BLaER1 (cell line): ENCODE results near the gene BICD2.
A peak's percentile ranks its signal among the peaks of the same experiment; 100 is the strongest.
"Not testable (repeated sequence)": the region's sequence is repeated elsewhere in the genome, so short reads cannot be mapped to it uniquely, and the experiment has no call there.

Source experiments
- H3K27ac ChIP-seq: shearing (Covaris generic); formaldehyde crosslinking; 2 replicates; pipeline ENCODE4 v1.8.1; 2022
- H3K27me3 ChIP-seq: shearing (Covaris generic); formaldehyde crosslinking; 2 replicates; pipeline ENCODE4 v1.8.1; 2022
- H3K36me3 ChIP-seq: shearing (Covaris generic); formaldehyde crosslinking; 2 replicates; pipeline ENCODE4 v1.8.1; 2022
- H3K4me1 ChIP-seq: shearing (Covaris generic); formaldehyde crosslinking; 2 replicates; pipeline ENCODE4 v1.8.1; 2022
- H3K4me2 ChIP-seq: shearing (Covaris generic); formaldehyde crosslinking; 2 replicates; pipeline ENCODE4 v1.8.1; 2022
- H3K4me3 ChIP-seq: shearing (Covaris generic); formaldehyde crosslinking; 2 replicates; pipeline ENCODE4 v1.8.1; 2022
- H3K9ac ChIP-seq: shearing (Covaris generic); formaldehyde crosslinking; 2 replicates; pipeline ENCODE4 v1.8.1; 2022
- H3K9me3 ChIP-seq: shearing (Covaris generic); formaldehyde crosslinking; 2 replicates; pipeline ENCODE4 v1.8.1; 2022
- H4K20me1 ChIP-seq: shearing (Covaris generic); formaldehyde crosslinking; 2 replicates; pipeline ENCODE4 v1.8.1; 2022
- Cebpa-rat ChIP-seq: shearing (Covaris generic); IDR thresholded peaks from 2 replicates; pipeline ENCODE4 v1.8.1; 2022

BICD2 gene

GRCh38 chr9:92771309-92771708 is 6.7 kb upstream of the BICD2 start:
- no peak overlapping the region for H3K4me3 ChIP-seq
- peaks cover 36% of the 10 kb centered on the region for H3K4me1 ChIP-seq
- no peaks in the 10 kb centered on the region for H4K20me1 ChIP-seq
- H3K9me3 ChIP-seq: no peaks in the 10 kb centered on the region
- peak overlapping the region; percentile 63 for H3K4me2 ChIP-seq
- TF ChIP-seq Cebpa-rat: no peak
- H3K27me3 ChIP-seq: no peaks in the 10 kb centered on the region
- H3K36me3 ChIP-seq: no peaks in the 10 kb centered on the region
- H3K27ac ChIP-seq: peak overlapping the region; percentile 61
- no peak overlapping the region for H3K9ac ChIP-seq

GRCh38 chr9:92770360-92770995 is 5.8 kb upstream of the BICD2 start:
- Histone ChIP-seq H3K4me3 (no peak overlapping the region), H3K9ac (peak overlapping the region; percentile 46; the same call in 1 of the 2 replicates), H3K36me3 (no peaks in the 10 kb centered on the region), H4K20me1 (no peaks in the 10 kb centered on the region), H3K4me1 (peaks cover 39% of the 10 kb centered on the region), H3K9me3 (no peaks in the 10 kb centered on the region), H3K27ac (peak overlapping the region; percentile 61), H3K27me3 (no peaks in the 10 kb centered on the region), H3K4me2 (peak overlapping the region; percentile 63)
- TF ChIP-seq Cebpa-rat: no peak

GRCh38 chr9:92769990-92770359 is 5.3 kb upstream of the BICD2 start:
- Histone ChIP-seq H3K4me3 (no peak overlapping the region), H3K9me3 (no peaks in the 10 kb centered on the region), H3K27ac (peak overlapping the region; percentile 61), H3K36me3 (no peaks in the 10 kb centered on the region), H3K27me3 (no peaks in the 10 kb centered on the region), H3K9ac (0 out of 2 replicates have a peak overlapping the region, but pooled peaks have one; percentile 46), H3K4me2 (peak overlapping the region; percentile 63), H3K4me1 (peaks cover 35% of the 10 kb centered on the region), H4K20me1 (no peaks in the 10 kb centered on the region)
- no peak for TF ChIP-seq Cebpa-rat

- Histone ChIP-seq H3K4me2 (no peak overlapping the region; the same call in 1 of the 2 replicates), H3K27me3 (no peaks in the 10 kb centered on the region), H3K4me3 (no peak overlapping the region), H3K9me3 (no peaks in the 10 kb centered on the region), H3K27ac (peak overlapping the region; percentile 61; the same call in 1 of the 2 replicates), H3K9ac (no peak overlapping the region), H3K4me1 (peaks cover 31% of the 10 kb centered on the region), H3K36me3 (no peaks in the 10 kb centered on the region), H4K20me1 (peaks cover 2% of the 10 kb centered on the region; the same call in 1 of the 2 replicates)
- no peak for TF ChIP-seq Cebpa-rat
Measured at GRCh38 chr9:92769286-92769685, 4.7 kb upstream of the BICD2 start.

- not testable (repeated sequence) for H4K20me1 ChIP-seq, H3K9ac ChIP-seq, H3K27ac ChIP-seq, H3K4me3 ChIP-seq, H3K27me3 ChIP-seq, H3K9me3 ChIP-seq, H3K36me3 ChIP-seq, H3K4me2 ChIP-seq
- peaks cover 31% of the 10 kb centered on the region for H3K4me1 ChIP-seq
Measured at GRCh38 chr9:92768816-92769215, 4.2 kb upstream of the BICD2 start.

GRCh38 chr9:92767066-92768054 is 2.7 kb upstream of the BICD2 start:
- Histone ChIP-seq H3K4me3 (no peak overlapping the region), H3K4me1 (peaks cover 45% of the 10 kb centered on the region), H3K4me2 (no peak overlapping the region), H3K27ac (no peak overlapping the region), H3K9me3 (no peaks in the 10 kb centered on the region), H3K27me3 (no peaks in the 10 kb centered on the region), H3K9ac (no peak overlapping the region), H4K20me1 (peaks cover 22% of the 10 kb centered on the region), H3K36me3 (no peaks in the 10 kb centered on the region)
- no peak for TF ChIP-seq Cebpa-rat

- peak overlapping the region; percentile 92 for H3K4me2 ChIP-seq
- H3K9me3 ChIP-seq: no peaks in the 10 kb centered on the region
- H3K27ac ChIP-seq: peak overlapping the region; percentile 95
- H3K4me3 ChIP-seq: peak overlapping the region; percentile 99
- peak overlapping the region; percentile 90 for H3K9ac ChIP-seq
- peaks cover 55% of the 10 kb centered on the region for H3K4me1 ChIP-seq
- TF ChIP-seq Cebpa-rat: no peak
- peaks cover 14% of the 10 kb centered on the region; the same call in 1 of the 2 replicates for H3K36me3 ChIP-seq
- H4K20me1 ChIP-seq: peaks cover 42% of the 10 kb centered on the region
- H3K27me3 ChIP-seq: no peaks in the 10 kb centered on the region
Measured at GRCh38 chr9:92764988-92765936, 629 bp upstream of the BICD2 start.

GRCh38 chr9:92763721-92764380 is 782 bp downstream of the BICD2 start:
- peak overlapping the region; percentile 100 for H3K4me2 ChIP-seq
- peaks cover 52% of the 10 kb centered on the region for H3K4me1 ChIP-seq
- no peaks in the 10 kb centered on the region for H3K9me3 ChIP-seq
- no peaks in the 10 kb centered on the region for H3K27me3 ChIP-seq
- H4K20me1 ChIP-seq: peaks cover 57% of the 10 kb centered on the region
- no peak for TF ChIP-seq Cebpa-rat
- H3K36me3 ChIP-seq: peaks cover 16% of the 10 kb centered on the region; the same call in 1 of the 2 replicates
- peak overlapping the region; percentile 82 for H3K27ac ChIP-seq
- H3K4me3 ChIP-seq: peak overlapping the region; percentile 99
- H3K9ac ChIP-seq: peak overlapping the region; percentile 90
